ENCODE measurements around the gene ART4.
A peak's percentile ranks its signal among the peaks of the same experiment; 100 is the strongest.

Gene ART4

DNA sequence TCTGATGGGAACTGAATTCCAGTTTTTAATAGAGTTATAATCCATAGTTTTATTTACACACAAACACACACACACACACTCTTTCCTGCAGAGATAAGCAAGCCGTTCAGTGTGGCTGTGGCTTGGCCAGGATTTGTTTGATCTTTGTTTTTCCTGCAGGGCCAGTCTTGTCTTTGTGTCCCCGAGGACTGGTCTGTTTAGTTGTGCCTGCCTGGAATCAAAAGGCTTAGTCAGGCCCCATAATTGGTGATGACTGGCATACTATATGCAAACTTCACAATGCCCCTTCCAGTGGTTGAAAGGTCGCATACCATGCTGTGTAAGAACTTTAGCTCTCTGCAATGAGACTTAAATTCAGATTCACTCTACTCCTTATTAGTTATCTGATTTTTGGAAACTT, 66.1 kb downstream of the ART4 start:
- no peak overlapping the region for H3K27ac Mint-ChIP-seq
- peaks cover 15% of the 10 kb centered on the region for H3K36me3 Mint-ChIP-seq (ENCODE audit: low read depth)
- H3K4me1 Mint-ChIP-seq (ENCODE audit: low read depth): peaks cover 30% of the 10 kb centered on the region
- no peaks in the 10 kb centered on the region for H3K27me3 Mint-ChIP-seq
- no peak overlapping the region for H3K4me3 Mint-ChIP-seq
- intact Hi-C loops (cut with micrococcal nuclease): loop anchor here (10.0 kb wide), 1 partner anchor 748 kb away; no protein-coding TSS in a partner anchor
- H3K9me3 Mint-ChIP-seq: no peaks in the 10 kb centered on the region

GRCh38 chr12:14776236-14776961, 66.9 kb downstream of the ART4 start:
- H3K9me3 Mint-ChIP-seq: no peaks in the 10 kb centered on the region
- intact Hi-C loops (cut with micrococcal nuclease): loop anchor here (10.0 kb wide), 1 partner anchor 748 kb away; no protein-coding TSS in a partner anchor
- H3K4me1 Mint-ChIP-seq (ENCODE audit: low read depth): peaks cover 30% of the 10 kb centered on the region
- no peaks in the 10 kb centered on the region for H3K27me3 Mint-ChIP-seq
- peaks cover 15% of the 10 kb centered on the region for H3K36me3 Mint-ChIP-seq (ENCODE audit: low read depth)
- H3K4me3 Mint-ChIP-seq: peak overlapping the region; percentile 87
- peak overlapping the region; percentile 99 for H3K27ac Mint-ChIP-seq

GRCh38 chr12:14775636-14775980, 67.7 kb downstream of the ART4 start:
- peak overlapping the region; percentile 87 for H3K4me3 Mint-ChIP-seq
- H3K36me3 Mint-ChIP-seq (ENCODE audit: low read depth): peaks cover 21% of the 10 kb centered on the region
- H3K27ac Mint-ChIP-seq: peak overlapping the region; percentile 99
- H3K9me3 Mint-ChIP-seq: no peaks in the 10 kb centered on the region
- peaks cover 28% of the 10 kb centered on the region for H3K4me1 Mint-ChIP-seq (ENCODE audit: low read depth)
- no peaks in the 10 kb centered on the region for H3K27me3 Mint-ChIP-seq
- intact Hi-C loops (cut with micrococcal nuclease): loop anchor here (10.0 kb wide), 1 partner anchor 749 kb away; no protein-coding TSS in a partner anchor

All from dendritic cell treated with granulocyte-macrophage colony-stimulating factor and Interleukin-4, amounts not matched to agents 40 ng/mL and 50 ng/mL, for 4 days (primary cell).